Measurements from ENCODE around the gene SGCE.

DNA sequence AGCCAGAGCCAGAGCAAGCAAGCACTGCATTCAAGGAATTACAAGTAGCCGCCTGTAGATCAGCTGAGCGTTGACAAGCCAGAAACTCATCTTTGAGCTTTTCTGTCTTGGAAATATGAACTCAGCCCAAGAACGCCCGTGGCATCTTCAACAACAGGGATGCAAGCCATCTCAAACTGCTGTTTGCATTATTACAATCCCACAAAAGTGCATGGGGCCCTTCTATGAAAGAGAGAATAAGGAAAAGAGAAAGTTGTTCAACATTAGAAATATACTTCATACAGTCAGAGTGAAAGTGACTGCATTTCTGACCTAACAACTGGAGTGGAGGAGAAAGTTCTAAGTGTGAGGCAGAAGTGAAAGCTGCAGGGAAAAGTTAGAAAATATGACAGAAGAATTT is 6.5 kb downstream of the SGCE start:
- TF ChIP-seq, protein P1, sequence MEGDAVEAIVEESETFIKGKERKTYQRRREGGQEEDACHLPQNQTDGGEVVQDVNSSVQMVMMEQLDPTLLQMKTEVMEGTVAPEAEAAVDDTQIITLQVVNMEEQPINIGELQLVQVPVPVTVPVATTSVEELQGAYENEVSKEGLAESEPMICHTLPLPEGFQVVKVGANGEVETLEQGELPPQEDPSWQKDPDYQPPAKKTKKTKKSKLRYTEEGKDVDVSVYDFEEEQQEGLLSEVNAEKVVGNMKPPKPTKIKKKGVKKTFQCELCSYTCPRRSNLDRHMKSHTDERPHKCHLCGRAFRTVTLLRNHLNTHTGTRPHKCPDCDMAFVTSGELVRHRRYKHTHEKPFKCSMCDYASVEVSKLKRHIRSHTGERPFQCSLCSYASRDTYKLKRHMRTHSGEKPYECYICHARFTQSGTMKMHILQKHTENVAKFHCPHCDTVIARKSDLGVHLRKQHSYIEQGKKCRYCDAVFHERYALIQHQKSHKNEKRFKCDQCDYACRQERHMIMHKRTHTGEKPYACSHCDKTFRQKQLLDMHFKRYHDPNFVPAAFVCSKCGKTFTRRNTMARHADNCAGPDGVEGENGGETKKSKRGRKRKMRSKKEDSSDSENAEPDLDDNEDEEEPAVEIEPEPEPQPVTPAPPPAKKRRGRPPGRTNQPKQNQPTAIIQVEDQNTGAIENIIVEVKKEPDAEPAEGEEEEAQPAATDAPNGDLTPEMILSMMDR (conservative IDR thresholded peaks at IDR 0.05; ENCODE audit: low read length) = no peak
- TF ChIP-seq EZH2phosphoT487 (IDR thresholded peaks at IDR 0.05; ENCODE audit: borderline replicate concordance, low read depth, low read length) = no peak
